ENCODE results near the gene SERTAD4. TPM values are rescaled to one million over a fixed set of nuclear protein-coding genes. Genes with fewer than 3 reads are reported as not detected.

Gene SERTAD4
- total RNA-seq, 2 donors from 2014 or later: 1.0 TPM; not detected in 1

GRCh38 chr1:210237479-210237878, 4.9 kb downstream of the SERTAD4 start:
- H3K36me3 ChIP-seq (replicated peaks in 1 of 2; ENCODE audit: insufficient read depth in 1 of 2, low read depth in 2 of 2): no peaks in the 10 kb centered on the region
- H3K4me3 ChIP-seq: no peak overlapping the region
- no peak overlapping the region for H3K27ac ChIP-seq
- WGBS, 2 donors: 59 to 63% methylated on average over 5 of the region's 5 CpGs
- no peak for TF ChIP-seq CTCF (IDR thresholded peaks at IDR 0.05)
- no peak for TF ChIP-seq POLR2A (IDR thresholded peaks at IDR 0.05)
- no peaks in the 10 kb centered on the region for H3K9me3 ChIP-seq
- peaks cover 0 to 10% of the 10 kb centered on the region in 2 donors for H3K27me3 ChIP-seq
- intact Hi-C loops (cut with DNase I): no loop called here
- H3K4me1 ChIP-seq: peaks cover 16% of the 10 kb centered on the region
- no peak for DNase-seq
- ATAC-seq: no peak

GRCh38 chr1:210237981-210238380, 5.4 kb downstream of the SERTAD4 start:
- Histone ChIP-seq H3K9me3 (no peaks in the 10 kb centered on the region), H3K4me1 (peaks cover 15% of the 10 kb centered on the region), H3K27ac (no peak overlapping the region), H3K27me3 (peaks cover 0 to 10% of the 10 kb centered on the region in 2 donors), H3K4me3 (no peak overlapping the region), H3K36me3 (replicated peaks in 1 of 2; ENCODE audit: insufficient read depth in 1 of 2, low read depth in 2 of 2) (no peaks in the 10 kb centered on the region)
- WGBS, 2 donors: 77 to 78% methylated on average over 6 to 8 of the region's 8 CpGs
- DNase-seq: no peak
- no peak for ATAC-seq
- TF ChIP-seq CTCF (IDR thresholded peaks at IDR 0.05) (no peak), POLR2A (IDR thresholded peaks at IDR 0.05) (no peak)
- intact Hi-C loops (cut with DNase I): no loop called here

- intact Hi-C loops (cut with DNase I): no loop called here
Observed at GRCh38 chr1:210239349-210240111, 6.9 kb downstream of the SERTAD4 start.

GRCh38 chr1:210241121-210241520, 8.5 kb downstream of the SERTAD4 start:
- DNase-seq: no peak
- Histone ChIP-seq H3K9me3 (no peaks in the 10 kb centered on the region), H3K36me3 (replicated peaks in 1 of 2; ENCODE audit: insufficient read depth in 1 of 2, low read depth in 2 of 2) (no peaks in the 10 kb centered on the region), H3K27ac (no peak overlapping the region), H3K27me3 (no peaks in the 10 kb centered on the region), H3K4me3 (no peak overlapping the region), H3K4me1 (no peaks in the 10 kb centered on the region)
- TF ChIP-seq CTCF (IDR thresholded peaks at IDR 0.05): no peak
- no peak for TF ChIP-seq POLR2A (IDR thresholded peaks at IDR 0.05)
- intact Hi-C loops (cut with DNase I): no loop called here
- WGBS, 2 donors: 87 to 90% methylated on average over 5 of the region's 5 CpGs
- ATAC-seq: no peak

More at GRCh38 chr1:210239349-210240111, 6.9 kb downstream of the SERTAD4 start:
- no peaks in the 10 kb centered on the region for H3K9me3 ChIP-seq
- 42 to 43% methylated on average over 7 of the region's 7 CpGs for WGBS, 2 donors
- H3K27ac ChIP-seq: no peak overlapping the region
- ATAC-seq (peak; percentile 42), DNase-seq (peak in 3 of 4 donors; percentile 27 to 37 (median 29))
- H3K4me3 ChIP-seq: no peak overlapping the region
- TF ChIP-seq CTCF (IDR thresholded peaks at IDR 0.05) (peak in 4 of 7 experiments; percentile 19 to 30 (median 24)), POLR2A (IDR thresholded peaks at IDR 0.05) (no peak)
- H3K36me3 ChIP-seq (replicated peaks in 1 of 2; ENCODE audit: insufficient read depth in 1 of 2, low read depth in 2 of 2): no peaks in the 10 kb centered on the region
- H3K4me1 ChIP-seq: no peaks in the 10 kb centered on the region
- no peaks in the 10 kb centered on the region for H3K27me3 ChIP-seq
